H1 (cell line): Measurements from ENCODE around the gene WDR37.

Source experiments
- BRCA1 ChIP-seq: IDR thresholded peaks from 2 replicates; pipeline ENCODE4 v1.6.1; 2012; ENCODE audit warnings: low read depth, low read length, improper control_type of control experiment
- EZH2 ChIP-seq: fragments of 200-600 bp; sonication (generic); IDR thresholded peaks from 2 replicates; pipeline ENCODE4 v1.7.1; 2012; ENCODE audit warnings: low read depth, mild to moderate bottlenecking, moderate library complexity, low read length, inconsistent platforms; ENCODE audit not compliant: severe bottlenecking
- JUND ChIP-seq: IDR thresholded peaks from 2 replicates; pipeline ENCODE4 v1.6.1; 2011; ENCODE audit warnings: mild to moderate bottlenecking, improper control_type of control experiment, low read length
- MAFK ChIP-seq: IDR thresholded peaks from 2 replicates; pipeline ENCODE4 v1.6.1; 2012; ENCODE audit warnings: low read depth, mild to moderate bottlenecking, improper control_type of control experiment, low read length
- POLR2AphosphoS5 ChIP-seq: IDR thresholded peaks from 2 replicates; pipeline ENCODE4 v1.6.1; 2011; ENCODE audit warnings: low read depth, low read length
- RBBP5 ChIP-seq: IDR thresholded peaks from 2 replicates; pipeline ENCODE4 v1.7.1; 2012; ENCODE audit warnings: low read depth, mild to moderate bottlenecking, inconsistent platforms, low read length, moderate library complexity, borderline replicate concordance
- RXRA ChIP-seq: IDR thresholded peaks from 2 replicates; pipeline ENCODE4 v1.6.1; 2011; ENCODE audit warnings: low read depth, mild to moderate bottlenecking, low read length, moderate library complexity; ENCODE audit not compliant: insufficient read depth
- SIN3A ChIP-seq, 2 experiments: IDR thresholded peaks in 1 of 2; conservative IDR thresholded peaks in 1 of 2; 2 replicates each; pipeline ENCODE4 v1.6.1; 2011 to 2012; ENCODE audit warnings: low read length in 2 of 2, improper control_type of control experiment in 1 of 2, low read depth in 1 of 2, mild to moderate bottlenecking in 1 of 2
- TF ChIP-seq, protein P1 (sequence below), 3 experiments: IDR thresholded peaks; 1 replicate in 2 of 3; 2 replicates in 1 of 3; pipeline versions ENCODE4 v1.5.1 to v1.6.1; 2011; ENCODE audit warnings: low read length in 3 of 3, mild to moderate bottlenecking in 3 of 3, inconsistent platforms in 2 of 3, low read depth in 1 of 3, moderate library complexity in 1 of 3; ENCODE audit not compliant: insufficient read depth in 1 of 3; ENCODE audit errors: control extremely low read depth in 1 of 3
- TF ChIP-seq, protein P2 (sequence below): IDR thresholded peaks from 2 replicates; pipeline ENCODE4 v1.6.1; 2011; ENCODE audit warnings: low read length, improper control_type of control experiment

DNA sequence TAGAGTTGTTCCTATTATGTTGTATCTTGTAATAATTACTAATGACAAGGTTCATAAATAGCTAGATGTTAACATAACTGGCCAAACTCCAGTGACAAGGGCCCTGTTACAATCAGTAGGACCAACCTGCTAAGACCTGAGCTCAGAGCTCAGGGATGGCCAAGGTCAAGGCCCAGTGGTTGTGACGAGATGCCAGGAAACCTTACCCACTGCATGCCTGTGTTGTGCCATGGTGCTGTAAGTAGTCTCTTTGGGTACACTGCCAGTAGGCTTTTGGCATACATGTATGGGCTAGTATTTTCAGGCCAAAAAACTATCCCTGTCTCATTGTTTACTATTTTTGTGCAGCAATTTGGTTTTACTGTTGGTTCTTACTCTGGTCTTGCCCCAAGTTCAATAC is 22.6 kb upstream of the WDR37 start:
- TF ChIP-seq, protein P1, sequence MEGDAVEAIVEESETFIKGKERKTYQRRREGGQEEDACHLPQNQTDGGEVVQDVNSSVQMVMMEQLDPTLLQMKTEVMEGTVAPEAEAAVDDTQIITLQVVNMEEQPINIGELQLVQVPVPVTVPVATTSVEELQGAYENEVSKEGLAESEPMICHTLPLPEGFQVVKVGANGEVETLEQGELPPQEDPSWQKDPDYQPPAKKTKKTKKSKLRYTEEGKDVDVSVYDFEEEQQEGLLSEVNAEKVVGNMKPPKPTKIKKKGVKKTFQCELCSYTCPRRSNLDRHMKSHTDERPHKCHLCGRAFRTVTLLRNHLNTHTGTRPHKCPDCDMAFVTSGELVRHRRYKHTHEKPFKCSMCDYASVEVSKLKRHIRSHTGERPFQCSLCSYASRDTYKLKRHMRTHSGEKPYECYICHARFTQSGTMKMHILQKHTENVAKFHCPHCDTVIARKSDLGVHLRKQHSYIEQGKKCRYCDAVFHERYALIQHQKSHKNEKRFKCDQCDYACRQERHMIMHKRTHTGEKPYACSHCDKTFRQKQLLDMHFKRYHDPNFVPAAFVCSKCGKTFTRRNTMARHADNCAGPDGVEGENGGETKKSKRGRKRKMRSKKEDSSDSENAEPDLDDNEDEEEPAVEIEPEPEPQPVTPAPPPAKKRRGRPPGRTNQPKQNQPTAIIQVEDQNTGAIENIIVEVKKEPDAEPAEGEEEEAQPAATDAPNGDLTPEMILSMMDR (IDR thresholded peaks at IDR 0.05; ENCODE audit: control extremely low read depth in 1 of 3, insufficient read depth in 1 of 3, low read depth in 1 of 3, low read length in 3 of 3): no peak
- TF ChIP-seq EZH2: no peak
- no peak for TF ChIP-seq POLR2AphosphoS5
- TF ChIP-seq, protein P2, sequence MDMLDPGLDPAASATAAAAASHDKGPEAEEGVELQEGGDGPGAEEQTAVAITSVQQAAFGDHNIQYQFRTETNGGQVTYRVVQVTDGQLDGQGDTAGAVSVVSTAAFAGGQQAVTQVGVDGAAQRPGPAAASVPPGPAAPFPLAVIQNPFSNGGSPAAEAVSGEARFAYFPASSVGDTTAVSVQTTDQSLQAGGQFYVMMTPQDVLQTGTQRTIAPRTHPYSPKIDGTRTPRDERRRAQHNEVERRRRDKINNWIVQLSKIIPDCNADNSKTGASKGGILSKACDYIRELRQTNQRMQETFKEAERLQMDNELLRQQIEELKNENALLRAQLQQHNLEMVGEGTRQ: no peak
- TF ChIP-seq JUND: no peak
- TF ChIP-seq SIN3A (conservative IDR thresholded peaks at IDR 0.05 in 1 of 2, IDR thresholded peaks at IDR 0.05 in 1 of 2; ENCODE audit: low read depth in 1 of 2, low read length in 2 of 2): no peak
- TF ChIP-seq BRCA1: no peak
- TF ChIP-seq RBBP5: no peak
- TF ChIP-seq MAFK: no peak
- no peak for TF ChIP-seq RXRA
